Measurements from ENCODE around the gene KIF26B.

KIF26B gene

DNA sequence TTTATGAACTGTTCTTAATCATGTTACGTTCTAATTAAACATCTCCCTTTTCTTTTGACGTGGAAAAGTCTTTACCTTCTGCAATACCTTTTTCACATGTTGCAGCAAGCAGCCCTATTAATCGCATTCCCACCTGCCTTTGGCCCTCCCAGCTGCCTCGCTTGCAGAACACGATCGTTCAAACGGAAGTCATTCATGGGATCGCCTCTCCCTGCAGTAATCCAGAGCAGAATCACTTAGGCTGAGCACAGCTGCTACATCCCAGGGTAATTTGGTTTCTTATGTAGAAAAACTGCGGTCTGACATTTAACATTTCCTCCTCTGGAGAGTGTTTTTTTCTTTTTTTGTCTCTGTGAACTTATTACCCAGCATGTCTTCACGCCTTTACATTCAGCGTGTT lies 206.3 kb downstream of the KIF26B start:
- no peak overlapping the region for H3K4me2 ChIP-seq (ENCODE audit: low read depth, low read length, poor library complexity, severe bottlenecking)
- H3K27me3 ChIP-seq (ENCODE audit: insufficient read depth, low read length, poor library complexity, severe bottlenecking), result no peaks in the 10 kb centered on the region

DNA sequence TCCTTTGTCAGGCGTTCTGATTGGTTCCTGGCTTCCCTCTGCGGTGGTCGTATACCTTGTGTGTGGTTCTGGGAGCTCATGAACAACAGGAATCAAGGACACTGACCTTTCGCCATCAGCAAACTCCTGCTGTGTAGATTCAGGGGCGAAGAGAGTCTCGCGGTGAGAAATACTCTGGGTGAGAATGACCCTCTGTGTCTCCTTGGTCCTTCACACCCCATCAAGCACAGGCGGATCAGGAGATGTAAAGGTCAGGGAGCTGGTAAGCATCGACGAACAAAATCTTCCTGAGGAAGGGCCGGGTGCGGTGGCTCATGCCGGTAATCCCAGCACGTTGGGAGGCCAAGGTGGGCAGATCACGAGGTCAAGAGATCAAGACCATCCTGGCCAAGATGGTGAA lies 207.2 kb downstream of the KIF26B start:
- Histone ChIP-seq H3K4me2 (ENCODE audit: low read depth, low read length, poor library complexity, severe bottlenecking) (no peak overlapping the region), H3F3A (ENCODE audit: low read depth) (no peaks in the 10 kb centered on the region), H3K9ac (ENCODE audit: low read depth, low read length, poor library complexity, severe bottlenecking) (no peak overlapping the region), H3K4me1 (ENCODE audit: insufficient read depth, low read length, poor library complexity, severe bottlenecking) (no peaks in the 10 kb centered on the region), H3K36me3 (ENCODE audit: insufficient read depth, low read length) (no peaks in the 10 kb centered on the region), H3K79me2 (ENCODE audit: insufficient read depth, low read length) (no peaks in the 10 kb centered on the region), H3K9me2 (replicated peaks; ENCODE audit: low read depth, low read length) (no peaks in the 10 kb centered on the region), H3K9me3 (ENCODE audit: insufficient read depth, low read depth, low read length) (no peaks in the 10 kb centered on the region), H3K27me3 (ENCODE audit: insufficient read depth, low read length, poor library complexity, severe bottlenecking) (no peaks in the 10 kb centered on the region), H2AFZ (ENCODE audit: low read length) (no peak overlapping the region), H4K20me1 (ENCODE audit: insufficient read depth, low read length, poor library complexity, severe bottlenecking) (no peaks in the 10 kb centered on the region), H3K4me3 (ENCODE audit: low read length, poor library complexity, severe bottlenecking) (no peak overlapping the region)
- no peak for TF ChIP-seq CTCF (conservative IDR thresholded peaks at IDR 0.05; ENCODE audit: low read length)
- no peak for TF ChIP-seq EZH2phosphoT487 (IDR thresholded peaks at IDR 0.05; ENCODE audit: borderline replicate concordance)

More for the DNA sequence above, 206.3 kb downstream of the KIF26B start:
- Histone ChIP-seq H3K9me3 (ENCODE audit: insufficient read depth, low read depth, low read length) (no peaks in the 10 kb centered on the region), H3K36me3 (ENCODE audit: insufficient read depth, low read length) (no peaks in the 10 kb centered on the region), H3K9ac (ENCODE audit: low read depth, low read length, poor library complexity, severe bottlenecking) (no peak overlapping the region), H3K4me3 (ENCODE audit: low read length, poor library complexity, severe bottlenecking) (no peak overlapping the region), H2AFZ (ENCODE audit: low read length) (no peak overlapping the region), H4K20me1 (ENCODE audit: insufficient read depth, low read length, poor library complexity, severe bottlenecking) (no peaks in the 10 kb centered on the region), H3F3A (ENCODE audit: low read depth) (no peaks in the 10 kb centered on the region), H3K79me2 (ENCODE audit: insufficient read depth, low read length) (no peaks in the 10 kb centered on the region), H3K9me2 (replicated peaks; ENCODE audit: low read depth, low read length) (no peaks in the 10 kb centered on the region), H3K4me1 (ENCODE audit: insufficient read depth, low read length, poor library complexity, severe bottlenecking) (no peaks in the 10 kb centered on the region)
- TF ChIP-seq EZH2phosphoT487 (IDR thresholded peaks at IDR 0.05; ENCODE audit: borderline replicate concordance), result no peak
- no peak for TF ChIP-seq CTCF (conservative IDR thresholded peaks at IDR 0.05; ENCODE audit: low read length)

DNA sequence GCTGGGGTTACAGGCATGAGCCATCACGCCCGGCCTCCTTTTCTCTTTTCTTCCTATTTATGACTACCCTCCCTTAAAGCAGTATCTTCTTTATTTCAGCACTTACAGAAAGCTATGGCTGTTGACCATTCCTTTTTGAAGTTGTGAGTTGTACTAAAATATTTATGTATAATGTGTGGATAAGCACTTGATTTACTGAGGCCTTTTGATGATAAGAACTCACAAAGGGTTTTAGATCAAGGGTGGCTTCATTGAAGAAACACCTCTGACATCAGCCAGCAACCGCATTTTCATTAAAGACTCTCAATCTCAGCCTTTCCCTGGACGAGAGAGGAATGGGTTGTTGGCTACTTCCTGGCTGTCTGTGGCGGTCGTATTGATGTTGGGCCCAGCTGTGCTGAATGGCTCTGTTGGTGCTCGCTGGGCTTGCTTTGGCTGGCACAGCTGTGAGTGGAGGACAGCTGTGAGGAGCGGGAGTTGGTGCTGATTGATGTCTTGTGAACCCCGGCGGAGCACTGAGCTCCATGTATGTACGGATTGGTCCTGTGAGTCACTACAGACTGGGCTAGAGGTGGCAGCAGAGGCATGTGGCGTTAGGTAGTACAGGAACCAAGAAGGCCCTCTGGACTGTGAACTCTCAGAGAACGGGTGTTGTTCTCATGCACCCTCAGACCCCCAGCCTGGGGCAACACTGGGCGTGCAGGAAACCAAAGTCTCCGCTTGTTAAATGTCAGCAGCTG lies 208.8 kb downstream of the KIF26B start:
- no peak overlapping the region for H3K9ac ChIP-seq (ENCODE audit: low read depth, low read length, poor library complexity, severe bottlenecking)
- no peaks in the 10 kb centered on the region for H3K27me3 ChIP-seq (ENCODE audit: insufficient read depth, low read length, poor library complexity, severe bottlenecking)
- no peaks in the 10 kb centered on the region for H3K9me3 ChIP-seq (ENCODE audit: insufficient read depth, low read depth, low read length)
- TF ChIP-seq EZH2phosphoT487 (IDR thresholded peaks at IDR 0.05; ENCODE audit: borderline replicate concordance) (no peak), CTCF (conservative IDR thresholded peaks at IDR 0.05; ENCODE audit: low read length) (peak; percentile 28; the same call in 1 of the 2 replicates)
- no peaks in the 10 kb centered on the region for H4K20me1 ChIP-seq (ENCODE audit: insufficient read depth, low read length, poor library complexity, severe bottlenecking)
- no peaks in the 10 kb centered on the region for H3K79me2 ChIP-seq (ENCODE audit: insufficient read depth, low read length)
- H3K4me2 ChIP-seq (ENCODE audit: low read depth, low read length, poor library complexity, severe bottlenecking), result no peak overlapping the region
- H3K4me3 ChIP-seq (ENCODE audit: low read length, poor library complexity, severe bottlenecking), result no peak overlapping the region
- no peaks in the 10 kb centered on the region for H3F3A ChIP-seq (ENCODE audit: low read depth)
- no peaks in the 10 kb centered on the region for H3K36me3 ChIP-seq (ENCODE audit: insufficient read depth, low read length)
- H2AFZ ChIP-seq (ENCODE audit: low read length), result peak overlapping the region; percentile 52; the same call in 1 of the 2 replicates
- no peaks in the 10 kb centered on the region for H3K9me2 ChIP-seq (replicated peaks; ENCODE audit: low read depth, low read length)
- no peaks in the 10 kb centered on the region for H3K4me1 ChIP-seq (ENCODE audit: insufficient read depth, low read length, poor library complexity, severe bottlenecking)

Measured in Loucy (cell line).